Hematopoietic multipotent progenitor cell treated with erythropoietin and hydrocortisone succinate and interleukin-3 and kit ligand, for 6 days (in vitro differentiated cells): ENCODE data around the gene MED10.

Experiments
- DNase-seq: peaks from one replicate; pipeline ENCODE4 v3.0.0-alpha.2; 2015

Gene MED10

GRCh38 chr5:6377905-6378765, at the start of gene MED10:
TSS of gene MED10 (minus strand) at chr5:6378547. CDS start at chr5:6378483, 64 bp downstream.
- DNase-seq: peak; percentile 97

DNA sequence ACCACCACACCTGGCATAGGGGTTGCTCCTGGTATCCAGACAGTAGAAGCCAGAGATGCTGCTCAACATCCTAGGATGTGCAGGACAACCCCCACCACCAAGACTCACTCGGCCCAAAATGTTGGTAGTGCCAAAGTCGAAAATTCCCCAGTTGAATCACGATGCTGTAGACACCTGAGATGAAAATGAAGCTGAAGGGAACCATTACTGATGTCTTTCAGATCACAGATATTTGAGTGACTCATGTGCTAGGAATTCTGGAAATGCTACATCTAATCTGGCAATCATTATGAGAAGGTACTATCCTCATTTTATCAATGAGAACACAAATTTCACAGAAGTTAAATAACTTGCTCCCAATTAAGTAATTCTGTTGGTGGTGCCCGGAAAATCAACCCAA, 49.3 kb upstream of the MED10 start:
- DNase-seq: no peak

GRCh38 chr5:6424700-6425099, 46.4 kb upstream of the MED10 start:
- no peak for DNase-seq

DNA sequence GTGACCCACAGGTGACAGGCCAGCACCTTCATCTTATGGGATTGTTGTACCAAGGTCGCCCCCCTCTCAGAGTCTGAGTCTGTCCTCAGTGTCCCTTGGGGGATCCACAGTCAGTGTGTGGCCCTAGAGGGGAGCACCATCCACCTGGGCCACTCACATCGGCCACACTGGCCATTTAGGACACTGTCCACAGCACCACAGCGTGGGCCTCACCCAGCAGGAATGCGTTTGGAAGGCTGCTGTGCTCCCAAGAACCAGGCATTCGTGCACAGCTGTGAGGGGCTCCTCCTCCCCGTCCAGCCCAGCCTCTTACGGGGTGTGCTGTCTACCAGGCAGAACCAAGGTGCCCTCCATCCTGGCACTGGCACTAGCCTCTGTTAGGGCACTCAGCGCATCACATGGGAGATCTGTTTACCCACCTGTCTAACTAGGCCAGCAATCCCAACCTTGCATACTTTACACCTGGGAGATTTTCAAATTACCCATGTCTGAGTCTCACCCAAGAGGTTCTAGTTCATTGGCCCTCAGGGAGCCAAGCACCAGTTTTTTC, 45.8 kb upstream of the MED10 start:
- no peak for DNase-seq

DNA sequence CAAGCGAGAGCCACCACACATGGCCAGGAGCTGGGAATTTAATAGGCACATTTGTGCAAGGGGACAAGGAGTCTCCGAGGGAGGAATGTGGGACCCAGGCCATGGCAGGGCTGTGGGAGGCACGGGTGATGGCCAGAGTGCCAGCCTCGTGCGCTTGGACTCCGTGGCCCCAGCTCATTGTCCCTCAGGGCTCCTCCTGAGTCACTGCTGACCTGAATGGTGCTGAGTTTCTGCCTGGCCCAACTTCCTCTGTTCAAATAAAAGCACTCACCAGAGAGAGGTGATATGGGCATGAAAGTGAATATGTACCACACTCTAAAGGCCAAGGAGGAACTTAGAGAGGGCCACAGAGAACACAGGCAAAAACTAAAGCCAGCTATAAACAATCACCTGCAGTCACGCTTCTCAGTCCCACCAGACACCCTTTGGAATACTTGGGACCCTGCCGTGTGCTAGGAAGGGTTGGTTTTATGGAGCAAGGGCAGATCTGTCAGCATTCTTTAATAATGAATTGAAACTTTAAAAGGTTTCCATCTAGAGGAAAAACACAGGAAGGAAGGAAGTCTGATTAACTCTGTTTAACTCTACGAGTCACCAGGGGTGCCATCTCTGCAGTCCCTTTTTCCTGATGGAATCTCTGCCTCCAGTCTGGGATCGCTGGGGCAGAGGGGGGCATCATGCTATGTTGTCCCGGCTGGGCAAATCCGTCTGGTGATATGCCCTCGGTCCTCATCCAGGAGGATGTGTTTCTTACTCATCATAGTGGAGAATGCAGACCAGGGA, 45.2 kb upstream of the MED10 start:
- no peak for DNase-seq

GRCh38 chr5:6419340-6419852, 41.0 kb upstream of the MED10 start:
- DNase-seq: no peak

DNA sequence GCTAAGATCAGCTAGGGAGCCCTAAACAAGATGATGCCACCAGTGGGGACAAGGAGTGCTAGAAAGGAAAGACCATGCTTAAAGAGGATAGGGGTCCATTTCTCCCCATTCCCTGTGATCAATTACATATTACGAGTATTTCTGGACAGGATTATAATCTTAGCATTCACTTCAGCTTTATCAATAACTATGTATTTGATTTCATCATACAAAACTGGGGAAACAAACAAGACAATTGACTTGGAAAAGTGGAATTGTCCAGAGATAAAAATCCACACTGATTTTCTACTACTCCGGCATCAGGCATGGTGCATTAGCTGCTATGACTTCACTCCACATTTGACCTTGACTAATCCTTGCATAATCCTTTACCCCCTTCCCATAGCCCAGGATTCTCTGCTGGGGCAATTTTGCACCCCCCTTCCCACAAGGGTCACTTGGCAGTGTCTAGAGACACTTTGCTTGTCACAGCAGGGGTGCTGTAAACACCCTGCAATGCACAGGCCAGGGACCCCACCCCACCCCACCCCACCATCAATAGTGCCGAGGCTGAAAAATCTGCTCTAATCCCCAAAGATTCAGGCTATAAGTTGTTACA, 40.4 kb upstream of the MED10 start:
- DNase-seq: no peak

- no peak for DNase-seq
Observed at GRCh38 chr5:6417657-6418056, 39.3 kb upstream of the MED10 start.

- DNase-seq: no peak
Observed at GRCh38 chr5:6412811-6413210, 34.5 kb upstream of the MED10 start.

DNA sequence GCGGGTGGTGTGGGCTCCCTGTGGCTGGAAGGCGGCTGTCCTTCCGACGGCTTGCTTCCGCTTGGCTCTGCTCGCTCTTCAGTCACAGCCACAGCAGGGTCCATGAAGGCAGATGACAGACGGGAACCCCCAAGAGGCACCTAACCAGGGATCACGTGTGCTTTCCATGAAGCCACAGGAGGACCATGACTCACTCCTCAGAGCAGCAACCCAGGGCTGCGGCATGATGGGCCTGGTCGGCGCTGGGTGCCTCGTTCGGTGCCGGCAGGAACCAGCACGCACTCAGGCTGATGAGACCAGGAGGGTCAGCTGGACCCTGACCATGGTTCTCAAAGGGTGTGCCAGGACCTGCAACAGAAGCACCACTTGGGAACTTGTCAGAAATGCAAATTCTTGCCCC, 32.8 kb upstream of the MED10 start:
- DNase-seq: no peak

DNA sequence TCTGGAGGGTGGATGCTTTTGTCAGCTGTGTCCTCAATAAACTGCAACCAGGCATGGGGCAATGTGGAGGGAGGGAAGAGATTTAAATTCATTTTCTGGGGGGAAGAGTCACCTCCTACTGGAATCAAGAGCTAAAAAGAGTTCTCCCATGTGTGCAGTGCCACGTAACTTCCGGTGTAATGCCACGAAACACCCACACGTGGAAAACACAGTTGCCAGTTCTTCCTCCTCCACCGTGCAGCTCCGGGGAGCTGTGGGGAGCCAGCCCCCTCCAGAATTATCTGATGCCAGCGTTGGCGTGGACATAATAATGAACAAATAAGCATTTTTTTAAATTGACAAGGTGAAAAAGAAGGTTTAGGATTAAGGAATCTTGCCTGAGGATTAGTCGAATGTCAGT, 32.1 kb upstream of the MED10 start:
- no peak for DNase-seq

- no peak for DNase-seq
Observed at GRCh38 chr5:6408627-6409446, 30.5 kb upstream of the MED10 start.

DNA sequence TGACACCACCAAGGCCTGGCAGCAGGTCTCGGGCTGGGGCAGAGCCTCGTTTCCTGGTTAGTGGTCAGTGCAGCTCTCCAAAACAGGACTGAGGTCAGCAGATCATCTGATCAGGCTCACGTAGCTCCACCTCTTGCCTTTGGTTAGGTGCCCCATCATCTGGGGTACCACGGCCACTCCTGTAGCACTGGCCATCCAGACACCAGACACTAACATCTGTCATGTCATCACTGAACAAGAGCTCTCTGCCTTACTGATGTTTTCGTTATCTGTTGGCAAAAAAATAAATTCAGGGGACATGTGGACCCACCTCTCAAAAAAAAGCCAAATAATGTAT, 29.9 kb upstream of the MED10 start:
- DNase-seq: no peak

DNA sequence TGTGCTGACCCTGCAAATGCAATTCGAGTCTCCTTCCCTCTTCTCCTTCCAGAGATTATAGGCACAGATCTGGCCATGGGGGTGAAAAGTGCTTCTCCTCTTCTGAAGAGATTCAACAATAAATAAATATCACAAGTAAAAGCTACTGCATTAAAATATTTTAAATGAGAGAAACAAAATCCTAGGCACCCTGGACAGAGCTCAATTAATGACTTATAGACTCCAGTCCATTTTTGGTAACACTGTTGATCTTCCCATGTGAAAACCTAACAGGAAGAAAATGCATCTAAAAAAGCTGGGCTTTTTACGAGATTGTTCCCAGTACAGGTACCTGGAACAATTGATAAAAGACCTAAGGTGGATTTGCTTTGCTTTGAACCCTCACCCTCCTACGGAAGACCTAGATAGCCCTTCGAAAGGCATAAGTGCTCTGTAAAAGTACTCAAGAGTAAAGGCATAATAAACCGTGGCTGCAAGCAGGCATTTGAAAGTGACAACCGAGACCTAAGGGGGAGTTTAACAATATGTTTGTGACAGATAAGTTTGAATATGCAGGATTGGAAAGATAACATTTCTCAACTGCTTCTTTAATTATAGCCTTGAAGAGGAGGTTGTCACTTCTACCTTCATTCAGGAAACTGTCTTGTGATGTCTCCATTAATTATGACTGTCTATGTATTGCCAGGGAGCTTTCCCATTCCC, 29.4 kb upstream of the MED10 start:
- DNase-seq: no peak

DNA sequence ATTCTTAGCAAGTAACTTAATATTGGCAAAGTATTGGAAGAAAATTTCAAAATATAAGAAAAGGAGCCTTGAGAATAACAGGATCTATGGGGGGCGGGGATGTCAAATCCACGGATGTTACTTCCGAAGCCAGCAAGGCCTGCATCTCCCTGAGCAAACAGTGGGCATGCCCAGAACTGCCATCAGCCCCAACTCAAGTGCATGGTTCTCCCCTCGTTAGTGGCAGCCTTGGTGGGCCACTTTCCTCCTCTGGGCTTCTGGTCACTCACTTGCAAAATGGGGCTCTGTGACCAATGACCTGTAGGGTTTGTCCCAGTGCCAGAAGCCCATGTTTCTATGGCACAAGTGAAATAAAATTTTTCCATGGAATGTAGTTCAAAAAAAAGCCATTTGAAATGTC, 27.2 kb upstream of the MED10 start:
- DNase-seq: no peak

GRCh38 chr5:6404129-6404528, 25.8 kb upstream of the MED10 start:
- no peak for DNase-seq

GRCh38 chr5:6403416-6403815, 25.1 kb upstream of the MED10 start:
- no peak for DNase-seq

DNA sequence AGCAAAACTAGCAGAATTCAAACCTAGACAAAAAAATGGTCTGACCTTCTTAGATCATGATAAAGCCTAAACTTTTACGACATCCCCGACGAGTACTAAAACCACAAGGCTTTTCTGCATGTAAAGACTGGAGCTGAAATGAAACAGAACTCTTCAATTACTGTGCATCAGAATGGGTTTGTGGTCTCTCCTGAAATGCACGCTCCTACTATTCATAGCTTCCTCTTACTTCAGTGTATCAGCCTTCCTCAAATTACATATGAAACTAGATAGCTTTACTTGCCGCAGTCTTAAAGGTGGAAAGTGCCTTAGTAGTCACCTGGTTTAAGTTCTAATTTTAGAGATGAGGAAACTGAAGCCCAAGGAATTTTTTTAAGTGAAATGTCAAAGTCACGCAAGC, 24.6 kb upstream of the MED10 start:
- DNase-seq: peak; percentile 5

DNA sequence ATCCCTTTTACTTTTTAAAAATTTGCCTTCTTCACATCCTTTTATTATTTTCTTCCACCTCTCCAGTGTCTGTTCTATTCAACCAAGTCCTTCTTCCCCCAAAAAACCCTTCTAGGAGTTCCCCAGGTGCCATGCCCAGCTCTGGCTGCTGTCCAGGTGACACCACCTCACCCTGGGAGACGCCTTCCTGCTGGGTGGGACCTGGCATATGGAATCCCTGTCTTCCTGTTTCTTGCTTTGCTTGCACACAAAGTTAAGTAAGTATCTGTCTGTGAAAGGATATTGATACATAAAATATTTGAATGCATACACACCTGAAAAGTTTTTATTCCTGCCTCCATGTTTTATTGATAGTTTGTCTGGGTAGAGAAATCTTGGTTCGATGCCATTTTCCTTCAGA, 23.1 kb upstream of the MED10 start:
- no peak for DNase-seq

DNA sequence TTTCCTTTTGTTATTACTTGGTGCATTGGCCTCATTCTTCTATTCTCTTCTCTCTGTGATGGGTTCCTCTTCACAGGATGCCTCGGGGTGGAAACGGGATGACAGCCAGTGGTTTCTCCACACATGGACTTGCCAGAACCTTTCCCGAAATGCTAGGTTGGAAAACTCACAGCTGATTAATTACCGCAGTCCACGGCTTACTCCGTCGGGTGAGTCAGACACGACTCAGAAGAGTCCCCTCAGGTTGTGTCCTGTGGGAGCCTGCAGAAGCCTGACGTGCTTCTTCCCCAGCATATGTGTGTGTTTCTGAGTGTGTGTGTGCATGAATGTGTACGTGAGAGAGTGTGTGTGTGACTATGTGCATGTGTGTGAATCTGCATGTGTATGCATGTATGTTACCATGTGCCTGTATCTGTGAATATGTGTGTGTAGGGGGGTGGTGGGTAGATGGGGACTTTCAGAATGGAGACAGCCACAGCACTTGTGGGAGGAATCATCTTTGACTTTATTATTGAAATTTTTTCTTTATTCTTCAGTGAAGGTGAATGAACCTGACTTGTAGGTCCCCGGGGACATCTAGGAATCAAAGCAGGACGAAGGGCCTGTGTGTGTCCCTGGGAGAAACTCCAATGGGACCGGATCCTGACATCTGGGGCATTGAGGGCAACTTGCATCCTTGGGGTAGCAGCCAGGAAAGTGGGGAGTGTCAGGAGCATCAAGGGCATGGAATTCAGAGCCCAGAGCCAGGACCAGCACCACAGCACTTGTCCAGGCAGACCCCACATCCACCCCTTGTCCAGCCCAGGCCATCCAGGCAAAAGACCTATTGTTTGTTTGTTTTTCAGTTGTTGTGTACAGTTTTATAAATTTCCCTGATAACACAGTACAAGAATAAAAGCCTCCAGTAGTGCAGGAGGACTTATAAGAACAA, 21.9 kb upstream of the MED10 start:
- DNase-seq: no peak
